HepG2 (cell line): ENCODE results near the gene FMNL1. TPM values are rescaled to one million over a fixed set of nuclear protein-coding genes. Genes with fewer than 3 reads are reported as not detected.

Experiments used
- ATF6 ChIP-seq: sonication (generic); formaldehyde crosslinking; conservative IDR thresholded peaks from 2 replicates; pipeline ENCODE4 v1.4.0; 2020; ENCODE audit warnings: missing genetic modification reagents
- CENPBD1 ChIP-seq: sonication (generic); formaldehyde crosslinking; IDR thresholded peaks from 2 replicates; pipeline ENCODE4 v1.8.0; 2022; ENCODE audit warnings: missing genetic modification reagents, low read depth, mild to moderate bottlenecking, borderline replicate concordance
- ELF3 ChIP-seq: IDR thresholded peaks from 2 replicates; pipeline ENCODE4 v1.6.1; 2016; ENCODE audit warnings: missing genetic modification reagents, missing compliant biosample characterization
- FOSL2 ChIP-seq: sonication (generic); formaldehyde crosslinking; IDR thresholded peaks from 2 replicates; pipeline ENCODE4 v1.4.0; 2020; ENCODE audit warnings: missing genetic modification reagents
- HIVEP1 ChIP-seq: sonication (generic); formaldehyde crosslinking; IDR thresholded peaks from 2 replicates; pipeline ENCODE4 v1.4.0; 2020; ENCODE audit warnings: mild to moderate bottlenecking, missing genetic modification reagents
- HMGA1 ChIP-seq: sonication (generic); formaldehyde crosslinking; conservative IDR thresholded peaks from 2 replicates; pipeline ENCODE4 v1.4.0; 2020; ENCODE audit warnings: missing genetic modification reagents
- KDM5B ChIP-seq: sonication (generic); formaldehyde crosslinking; IDR thresholded peaks from 2 replicates; pipeline ENCODE4 v1.4.0; 2020; ENCODE audit warnings: missing genetic modification reagents, mild to moderate bottlenecking, borderline replicate concordance
- NFIB ChIP-seq: sonication (generic); formaldehyde crosslinking; IDR thresholded peaks from 2 replicates; pipeline ENCODE4 v1.9.0; 2021; ENCODE audit warnings: missing genetic modification reagents, mild to moderate bottlenecking, borderline replicate concordance
- NR0B2 ChIP-seq: sonication (generic); formaldehyde crosslinking; IDR thresholded peaks from 2 replicates; pipeline ENCODE4 v1.4.0; 2020; ENCODE audit warnings: mild to moderate bottlenecking, missing genetic modification reagents
- POLR2A ChIP-seq, 2 experiments: IDR thresholded peaks; 2 replicates each; pipeline ENCODE4 v1.6.1; 2011; ENCODE audit warnings: low read depth in 2 of 2, low read length in 2 of 2, mild to moderate bottlenecking in 1 of 2, moderate library complexity in 1 of 2; ENCODE audit not compliant: insufficient read depth in 1 of 2
- RAD21 ChIP-seq: fragments of 450-650 bp; formaldehyde crosslinking; IDR thresholded peaks from 2 replicates; pipeline ENCODE4 v1.5.0; 2020; ENCODE audit warnings: mild to moderate bottlenecking
- SCMH1 ChIP-seq: sonication (generic); formaldehyde crosslinking; IDR thresholded peaks from 2 replicates; pipeline ENCODE4 v1.9.0; 2021; ENCODE audit warnings: missing genetic modification reagents, mild to moderate bottlenecking, borderline replicate concordance
- SETDB1 ChIP-seq: sonication (generic); formaldehyde crosslinking; IDR thresholded peaks from 2 replicates; pipeline ENCODE4 v1.5.1; 2020; ENCODE audit warnings: missing genetic modification reagents, mild to moderate bottlenecking, borderline replicate concordance
- STAT6 ChIP-seq: sonication (generic); formaldehyde crosslinking; IDR thresholded peaks from 2 replicates; pipeline ENCODE4 v1.4.0; 2020; ENCODE audit warnings: missing genetic modification reagents, mild to moderate bottlenecking, borderline replicate concordance
- ZFP91 ChIP-seq: sonication (generic); formaldehyde crosslinking; IDR thresholded peaks from 2 replicates; pipeline ENCODE4 v1.9.0; 2022; ENCODE audit warnings: missing genetic modification reagents, mild to moderate bottlenecking, borderline replicate concordance
- ZNF614 ChIP-seq: IDR thresholded peaks from 2 replicates; pipeline ENCODE4 v1.6.1; 2018; ENCODE audit warnings: missing biosample characterization, missing genetic modification reagents, inconsistent platforms, borderline replicate concordance
- ZNF660 ChIP-seq: sonication (generic); formaldehyde crosslinking; IDR thresholded peaks from 2 replicates; pipeline ENCODE4 v1.5.1; 2020; ENCODE audit warnings: mild to moderate bottlenecking, low read depth, missing genetic modification reagents, borderline replicate concordance
- ZNF768 ChIP-seq: sonication (generic); formaldehyde crosslinking; IDR thresholded peaks from 2 replicates; pipeline ENCODE4 v1.4.0; 2020; ENCODE audit warnings: missing genetic modification reagents
- polyA plus RNA-seq, 8 experiments: library from polyadenylated mRNA; depleted of rRNA in 3 of 8; stranded (reverse) in 7 of 8; unstranded in 1 of 8; fragments of >200 nt; fragmentation: Illumina TruSeq in 4 of 8; extraction: Trizol in 4 of 8; gene quantifications; 2 replicates each; pipeline versions ENCODE4 v1.2.1 to v1.2.3, GENCODE V29; 2011 to 2016; ENCODE audit warnings: low read depth in 4 of 8, missing spikeins in 1 of 8, mixed read lengths in 1 of 8; ENCODE audit not compliant: insufficient read depth in 1 of 8
- total RNA-seq, 5 experiments: library from RNA; depleted of rRNA; stranded (reverse); fragments of >200 nt; fragmentation: Illumina TruSeq; extraction: Trizol; gene quantifications; 2 replicates each; pipeline ENCODE4 v1.2.3, GENCODE V29; 2016; ENCODE audit warnings: low read depth in 1 of 5

Gene FMNL1
- total and polyA plus RNA-seq, 2 of the 13 experiments (the other 11 are each of a cell fraction or from before 2014, with no cell fraction given): 0.53 to 0.70 TPM

GRCh38 chr17:45235416-45236281 lies 14.0 kb downstream of the FMNL1 start (continued):
- no peak for TF ChIP-seq STAT6
- no peak for TF ChIP-seq ATF6
- no peak for TF ChIP-seq ZNF660 (CRISPR knock-in tag)
- TF ChIP-seq ZFP91 (CRISPR knock-in tag): peak; percentile 35; the same call in 1 of the 2 replicates
- 0 out of 2 replicates have a peak, but pooled peaks have one; percentile 36 for TF ChIP-seq NR0B2 (CRISPR knock-in tag)
- no peak for TF ChIP-seq NFIB
- no peak for TF ChIP-seq FOSL2 (CRISPR knock-in tag)
- no peak for TF ChIP-seq POLR2A (IDR thresholded peaks at IDR 0.05; ENCODE audit: insufficient read depth in 1 of 2, low read depth in 2 of 2, low read length in 2 of 2)
- TF ChIP-seq HMGA1 (CRISPR knock-in tag): no peak
- TF ChIP-seq ELF3: 0 out of 2 replicates have a peak, but pooled peaks have one; percentile 38
- no peak for TF ChIP-seq RAD21 (CRISPR knock-in tag)
- TF ChIP-seq HIVEP1: 0 out of 2 replicates have a peak, but pooled peaks have one; percentile 47
- no peak for TF ChIP-seq ZNF768 (CRISPR knock-in tag)
- no peak for TF ChIP-seq SETDB1 (CRISPR knock-in tag)
- no peak for TF ChIP-seq ZNF614
- no peak for TF ChIP-seq SCMH1 (CRISPR knock-in tag)
- TF ChIP-seq CENPBD1 (CRISPR knock-in tag): no peak
- TF ChIP-seq KDM5B: 0 out of 2 replicates have a peak, but pooled peaks have one; percentile 29
